ENCODE results near the gene GABARAP.

DNA sequence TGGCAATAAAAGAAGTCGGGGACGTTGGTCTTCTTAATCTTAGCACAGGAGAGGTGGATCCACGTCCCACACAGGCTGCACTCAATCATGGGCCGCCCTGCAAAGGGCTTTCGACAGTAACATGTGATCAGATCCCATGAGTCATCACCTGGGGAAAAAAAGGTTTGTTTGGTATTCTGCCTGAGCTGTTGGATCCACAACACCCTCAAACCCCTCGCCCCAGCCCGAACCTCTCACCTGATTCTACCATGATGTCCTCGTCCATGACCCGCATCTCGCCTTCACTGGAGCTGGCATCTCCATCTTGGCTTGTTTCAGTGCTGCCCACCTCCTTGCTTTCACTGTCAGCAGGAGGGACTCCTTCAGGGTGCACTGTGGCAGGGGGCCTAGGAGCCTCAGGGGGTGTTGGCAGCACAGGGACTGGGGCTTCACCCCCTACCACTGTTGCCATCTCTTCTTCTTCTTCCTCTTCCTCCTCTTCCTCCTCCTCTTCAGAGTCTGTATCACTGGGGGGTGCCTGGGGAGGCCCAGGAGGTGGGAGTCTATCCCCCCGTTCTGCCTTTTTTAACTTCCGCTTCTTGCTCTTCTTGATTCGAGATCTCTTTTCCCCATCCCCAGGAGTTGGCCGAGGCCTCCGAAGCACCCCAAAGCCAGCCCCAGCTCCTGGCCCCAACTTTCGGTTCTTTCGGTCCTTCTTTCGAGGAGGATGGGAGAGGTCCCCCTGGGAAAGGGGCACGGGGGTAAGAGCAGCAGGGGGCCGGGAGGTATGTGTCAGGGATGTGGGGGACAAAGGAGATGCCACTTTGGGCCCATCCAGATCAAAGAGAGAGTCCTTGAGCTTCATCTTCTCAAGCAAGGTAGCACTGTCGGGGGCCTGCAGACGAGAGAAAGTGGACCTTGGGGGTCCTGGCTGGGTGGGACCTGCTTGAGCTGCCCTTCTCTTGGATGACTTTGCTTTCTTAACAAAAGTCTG is 6.3 kb downstream of the GABARAP start:
- TF ChIP-seq, protein P1, sequence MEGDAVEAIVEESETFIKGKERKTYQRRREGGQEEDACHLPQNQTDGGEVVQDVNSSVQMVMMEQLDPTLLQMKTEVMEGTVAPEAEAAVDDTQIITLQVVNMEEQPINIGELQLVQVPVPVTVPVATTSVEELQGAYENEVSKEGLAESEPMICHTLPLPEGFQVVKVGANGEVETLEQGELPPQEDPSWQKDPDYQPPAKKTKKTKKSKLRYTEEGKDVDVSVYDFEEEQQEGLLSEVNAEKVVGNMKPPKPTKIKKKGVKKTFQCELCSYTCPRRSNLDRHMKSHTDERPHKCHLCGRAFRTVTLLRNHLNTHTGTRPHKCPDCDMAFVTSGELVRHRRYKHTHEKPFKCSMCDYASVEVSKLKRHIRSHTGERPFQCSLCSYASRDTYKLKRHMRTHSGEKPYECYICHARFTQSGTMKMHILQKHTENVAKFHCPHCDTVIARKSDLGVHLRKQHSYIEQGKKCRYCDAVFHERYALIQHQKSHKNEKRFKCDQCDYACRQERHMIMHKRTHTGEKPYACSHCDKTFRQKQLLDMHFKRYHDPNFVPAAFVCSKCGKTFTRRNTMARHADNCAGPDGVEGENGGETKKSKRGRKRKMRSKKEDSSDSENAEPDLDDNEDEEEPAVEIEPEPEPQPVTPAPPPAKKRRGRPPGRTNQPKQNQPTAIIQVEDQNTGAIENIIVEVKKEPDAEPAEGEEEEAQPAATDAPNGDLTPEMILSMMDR (optimal IDR thresholded peaks at IDR 0.05 in 1 of 3, IDR thresholded peaks at IDR 0.05 in 1 of 3, conservative IDR thresholded peaks at IDR 0.05 in 1 of 3; ENCODE audit: extremely low read depth in 1 of 3, insufficient read depth in 2 of 3, low read length in 3 of 3) = no peak
- TF ChIP-seq EZH2 (IDR thresholded peaks at IDR 0.05; ENCODE audit: low read length) = no peak
